Glomerular endothelial cell (primary cell): Measurements from ENCODE around the gene PLEKHF1. TPM values are rescaled to one million over a fixed set of nuclear protein-coding genes. Genes with fewer than 3 reads are reported as not detected.

Source experiments
- DNase-seq: peaks from one replicate; pipeline ENCODE4 v3.0.0-alpha.2; 2011; ENCODE audit warnings: low read depth, low spot score; ENCODE audit errors: extremely low read depth
- total RNA-seq: library from RNA; depleted of rRNA; stranded (reverse); fragments of >200 nt; gene quantifications from 2 replicates; pipeline ENCODE4 v1.2.3, GENCODE V29; 2015

The PLEKHF1 gene
- total RNA-seq, 1 donor from 2014 or later = 16.3 TPM

GRCh38 chr19:29724102-29724641 lies 58.9 kb downstream of the PLEKHF1 start:
- no peak for DNase-seq

- no peak for DNase-seq
Observed at GRCh38 chr19:29724746-29725145, 59.5 kb downstream of the PLEKHF1 start.

Other genes starting within 250 kb of the PLEKHF1 start
- gene VSTM2B, start 139.5 kb upstream of the PLEKHF1 start, total RNA-seq = not detected in 2 replicates
- gene POP4, start 59.2 kb upstream of the PLEKHF1 start, total RNA-seq = 43.2 and 68.1 TPM in 2 replicates
- 25.0 and 31.9 TPM in 2 replicates for gene C19orf12, start 49.8 kb downstream of the PLEKHF1 start, total RNA-seq
- gene CCNE1, start 146.5 kb downstream of the PLEKHF1 start, total RNA-seq = 6.5 and 8.3 TPM in 2 replicates